Measurements from ENCODE around the gene CRYGN.

CRYGN gene

DNA sequence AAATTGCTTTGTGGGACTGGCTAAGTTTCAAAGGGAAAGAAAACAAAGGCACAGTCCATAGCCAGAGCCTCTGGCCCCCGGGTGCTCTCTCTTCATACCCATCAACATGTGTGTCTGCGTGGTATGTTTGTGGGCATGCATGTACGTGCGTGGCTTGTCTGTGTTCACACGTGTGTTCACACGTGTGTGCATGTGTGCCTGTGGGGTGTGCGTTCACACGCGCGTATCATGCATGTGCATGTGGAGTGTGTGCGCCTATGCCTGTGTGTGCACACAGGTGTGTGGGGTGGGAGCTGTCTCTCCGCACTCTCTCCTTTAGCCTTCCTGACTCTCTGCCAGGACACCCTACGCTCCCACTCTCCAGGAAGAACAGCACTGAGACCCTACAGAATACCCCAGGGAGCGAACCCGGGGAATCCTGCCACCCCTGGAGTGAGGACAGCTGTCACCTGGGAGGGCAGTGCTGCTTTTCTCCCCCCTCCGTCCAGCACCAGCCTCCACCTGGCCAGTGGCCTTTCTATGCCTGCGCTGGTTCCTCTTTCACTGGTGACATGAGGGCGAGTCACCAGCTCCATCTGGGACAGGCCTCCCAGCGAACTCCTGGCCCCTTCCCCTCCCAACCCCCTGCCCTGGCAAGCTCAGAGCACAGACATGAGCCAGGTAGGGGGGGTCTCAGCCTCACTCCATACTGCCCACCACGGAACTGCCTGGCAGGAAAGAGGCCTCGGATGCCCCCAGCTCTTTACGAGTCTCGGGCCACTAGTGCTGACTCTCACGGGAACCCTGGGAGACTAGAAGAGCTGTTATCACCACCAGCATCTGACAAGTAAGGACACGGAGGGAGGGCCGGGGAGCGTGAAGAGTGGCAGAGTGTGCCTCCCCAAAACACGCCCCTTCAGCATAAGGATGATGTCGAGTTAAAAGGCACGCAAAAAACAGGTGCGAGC, 46.6 kb downstream of the CRYGN start:
- H3K9ac ChIP-seq (ENCODE audit: low read depth, low read length): no peak overlapping the region
- no peaks in the 10 kb centered on the region for H3K36me3 ChIP-seq (ENCODE audit: insufficient read depth, low read length)
- peaks cover 7% of the 10 kb centered on the region for H3K4me1 ChIP-seq (ENCODE audit: insufficient read depth, low read length)
- H3K9me3 ChIP-seq (ENCODE audit: control insufficient read depth, insufficient read depth, low read length): no peaks in the 10 kb centered on the region

DNA sequence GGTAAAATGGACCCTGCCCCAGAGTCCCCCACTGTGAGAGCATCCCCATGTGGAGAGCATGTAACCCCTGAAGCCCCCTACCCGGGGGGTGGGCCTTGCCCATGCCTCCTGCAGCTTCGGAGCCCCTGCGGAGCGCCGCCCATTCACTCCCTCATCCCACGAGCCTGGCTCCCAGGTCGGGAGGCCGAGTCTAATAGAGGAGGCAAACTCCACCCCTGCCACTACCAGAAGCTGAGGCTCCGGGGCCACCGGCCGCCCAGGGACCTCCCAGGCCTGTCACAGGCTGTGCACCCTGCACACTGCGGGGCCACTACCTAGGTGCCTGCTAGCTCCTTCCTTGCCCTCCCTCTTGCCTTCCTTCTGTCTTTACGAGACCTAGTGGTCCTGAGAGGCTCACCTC, 47.5 kb downstream of the CRYGN start:
- no peaks in the 10 kb centered on the region for H3K36me3 ChIP-seq (ENCODE audit: insufficient read depth, low read length)
- H3K4me1 ChIP-seq (ENCODE audit: insufficient read depth, low read length): peaks cover 7% of the 10 kb centered on the region
- no peak overlapping the region for H3K9ac ChIP-seq (ENCODE audit: low read depth, low read length)
- no peaks in the 10 kb centered on the region for H3K9me3 ChIP-seq (ENCODE audit: control insufficient read depth, insufficient read depth, low read length)

DNA sequence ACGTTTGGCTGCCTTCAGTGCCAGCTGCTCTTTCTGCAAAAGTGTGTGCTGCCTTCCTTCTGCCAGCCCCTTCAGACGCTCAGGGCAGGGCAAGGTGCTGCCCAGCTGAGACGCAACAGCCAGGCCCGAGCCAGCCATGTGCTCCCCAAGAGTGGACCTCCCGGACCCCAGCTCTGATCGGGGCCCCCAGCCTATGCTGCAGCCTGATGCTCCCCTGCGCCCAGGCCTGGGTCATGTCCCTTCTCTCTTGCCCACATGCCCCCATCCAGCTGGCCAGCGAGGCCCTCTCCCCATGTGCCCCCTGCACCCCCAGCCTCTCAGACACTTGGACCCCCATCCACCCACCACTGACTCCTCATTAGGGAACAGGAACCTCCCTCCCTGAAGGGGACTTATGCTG, 47.9 kb downstream of the CRYGN start:
- Histone ChIP-seq H3K9ac (ENCODE audit: low read depth, low read length) (no peak overlapping the region), H3K36me3 (ENCODE audit: insufficient read depth, low read length) (no peaks in the 10 kb centered on the region), H3K9me3 (ENCODE audit: control insufficient read depth, insufficient read depth, low read length) (no peaks in the 10 kb centered on the region), H3K4me1 (ENCODE audit: insufficient read depth, low read length) (peaks cover 7% of the 10 kb centered on the region)

DNA sequence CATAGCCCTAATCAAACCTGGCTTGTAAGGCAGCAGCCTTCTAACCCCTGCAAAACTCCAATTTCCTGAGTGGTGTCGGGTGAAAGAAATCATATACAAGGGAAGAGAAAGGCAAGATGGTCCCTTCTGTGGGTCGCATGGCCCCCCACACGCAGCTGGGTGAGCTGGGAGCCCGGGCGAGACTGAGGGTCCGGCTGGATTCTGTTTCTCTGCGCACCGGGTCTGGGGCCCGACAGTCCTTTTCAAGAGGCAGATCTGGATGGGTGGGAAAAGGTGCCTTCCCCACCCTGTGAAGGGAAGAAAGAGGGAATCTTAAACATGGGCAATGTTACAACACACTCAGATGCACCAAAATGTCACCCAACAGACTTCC, 48.6 kb downstream of the CRYGN start:
- Histone ChIP-seq H3K9ac (ENCODE audit: low read depth, low read length) (no peak overlapping the region), H3K36me3 (ENCODE audit: insufficient read depth, low read length) (no peaks in the 10 kb centered on the region), H3K9me3 (ENCODE audit: control insufficient read depth, insufficient read depth, low read length) (no peaks in the 10 kb centered on the region), H3K4me1 (ENCODE audit: insufficient read depth, low read length) (peaks cover 7% of the 10 kb centered on the region)

DNA sequence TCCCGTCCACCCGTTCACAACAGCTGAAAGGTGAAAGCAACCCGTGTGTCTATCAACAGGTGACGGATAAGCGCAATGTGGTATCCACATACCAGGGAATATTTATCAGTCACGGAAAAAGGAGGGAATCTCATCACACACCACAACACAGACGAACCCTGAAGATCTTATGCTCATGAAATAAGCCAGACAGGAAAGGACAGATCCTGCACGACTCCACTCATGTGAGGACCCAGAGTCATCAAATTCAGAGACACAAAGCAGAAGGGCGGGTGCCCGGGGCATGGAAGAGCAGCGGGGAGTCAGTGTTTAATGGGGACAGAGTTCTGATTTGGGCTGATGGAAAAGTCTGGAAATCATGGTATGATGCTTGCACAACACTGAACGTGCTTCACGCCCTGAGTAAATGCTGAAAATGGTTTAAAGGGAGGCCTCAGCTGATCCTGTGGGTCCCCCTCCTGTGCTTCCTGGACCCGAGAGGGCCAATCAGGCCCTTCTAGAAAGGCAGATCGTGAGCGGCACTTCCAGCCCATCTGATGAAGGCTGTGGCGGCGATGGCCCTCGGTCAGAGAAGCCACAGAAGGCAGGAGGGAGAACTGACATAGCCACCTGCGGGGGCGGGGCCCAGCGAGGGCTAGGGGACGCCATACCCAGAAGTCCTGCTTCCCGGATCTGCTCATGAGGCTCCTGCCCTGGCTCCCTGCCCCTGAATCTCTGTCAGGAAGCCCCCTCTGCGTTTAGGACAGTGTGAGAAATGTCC, 49.2 kb downstream of the CRYGN start:
- no peak overlapping the region for H3K9ac ChIP-seq (ENCODE audit: low read depth, low read length)

DNA sequence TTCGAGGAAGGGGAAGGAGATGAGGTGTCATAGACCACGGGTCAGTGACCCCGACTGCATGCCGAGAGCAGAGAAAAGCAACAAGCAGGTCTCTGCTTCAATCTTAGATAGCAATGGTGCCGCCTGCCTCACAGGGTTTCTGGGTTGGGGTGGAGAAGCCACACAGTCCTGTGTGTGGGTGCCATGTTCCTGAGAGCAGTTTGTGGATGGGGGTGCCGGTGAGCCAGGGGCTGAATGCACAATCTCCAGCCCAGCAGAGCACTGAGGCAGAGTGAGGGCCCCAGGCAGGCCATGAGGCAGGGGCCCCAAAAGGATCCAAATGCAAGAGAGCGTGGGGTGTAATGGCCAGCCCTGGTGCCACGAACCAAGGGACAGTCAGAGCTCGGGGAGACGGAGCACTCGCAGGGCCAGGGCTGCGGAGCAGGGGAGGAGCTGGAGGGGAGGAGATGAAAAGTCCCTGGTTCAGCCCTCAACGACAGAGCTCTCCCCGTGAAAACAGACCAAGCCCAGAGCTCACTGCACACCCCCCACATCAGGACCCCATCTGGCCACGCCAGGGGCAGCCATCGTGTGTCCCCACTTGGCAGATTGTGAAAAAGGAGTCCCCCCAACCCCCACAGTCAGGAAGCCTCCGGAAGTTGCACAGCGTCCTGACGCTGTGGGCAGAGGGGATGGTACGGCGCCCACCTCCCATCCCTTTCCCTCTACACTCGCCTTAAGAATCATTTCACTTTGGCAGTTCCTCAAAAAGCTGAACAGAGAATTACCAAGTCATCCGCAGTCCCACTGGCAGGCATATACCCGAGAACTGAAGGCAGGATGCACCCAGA, 50.0 kb downstream of the CRYGN start:
- Histone ChIP-seq H3K9ac (ENCODE audit: low read depth, low read length) (no peak overlapping the region), H3K4me1 (ENCODE audit: insufficient read depth, low read length) (peaks cover 7% of the 10 kb centered on the region), H3K9me3 (ENCODE audit: control insufficient read depth, insufficient read depth, low read length) (no peaks in the 10 kb centered on the region), H3K36me3 (ENCODE audit: insufficient read depth, low read length) (no peaks in the 10 kb centered on the region)

More for the DNA sequence above, 49.2 kb downstream of the CRYGN start:
- peaks cover 7% of the 10 kb centered on the region for H3K4me1 ChIP-seq (ENCODE audit: insufficient read depth, low read length)
- no peaks in the 10 kb centered on the region for H3K9me3 ChIP-seq (ENCODE audit: control insufficient read depth, insufficient read depth, low read length)
- no peaks in the 10 kb centered on the region for H3K36me3 ChIP-seq (ENCODE audit: insufficient read depth, low read length)

DNA sequence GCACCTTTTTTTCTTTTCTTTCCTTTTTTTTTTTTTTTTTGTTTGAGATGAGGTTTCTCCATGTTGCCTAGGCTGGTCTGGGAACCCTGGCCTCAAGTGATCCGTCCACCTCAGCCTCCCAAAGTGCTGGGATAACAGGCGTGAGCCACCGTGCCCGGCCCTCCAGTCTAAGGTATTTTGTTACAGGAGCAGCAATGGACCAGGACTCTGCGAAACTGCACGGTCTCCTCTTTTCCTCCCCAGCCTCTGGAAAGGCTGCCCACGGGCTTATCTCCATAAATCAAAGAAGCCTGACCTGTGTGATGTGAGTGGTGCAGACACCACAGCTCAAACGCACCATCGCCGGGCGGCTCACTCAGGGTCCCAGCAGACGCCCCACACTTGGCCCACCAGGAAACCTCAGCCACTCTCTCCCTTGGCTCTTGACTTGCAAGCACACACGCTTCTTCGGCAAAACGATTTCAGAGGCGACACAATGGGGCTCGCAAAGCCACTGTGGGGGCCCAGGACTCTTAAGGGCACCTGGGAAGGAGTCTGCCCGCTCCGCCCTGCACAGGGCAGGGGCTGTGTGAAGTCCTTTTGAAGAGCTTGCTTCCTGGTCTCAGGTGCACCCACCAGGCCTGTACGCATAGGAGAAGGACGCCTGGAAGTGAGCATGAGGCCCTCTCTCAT, 50.7 kb downstream of the CRYGN start:
- Histone ChIP-seq H3K4me1 (ENCODE audit: insufficient read depth, low read length) (peaks cover 7% of the 10 kb centered on the region), H3K36me3 (ENCODE audit: insufficient read depth, low read length) (no peaks in the 10 kb centered on the region), H3K9ac (ENCODE audit: low read depth, low read length) (no peak overlapping the region), H3K9me3 (ENCODE audit: control insufficient read depth, insufficient read depth, low read length) (no peaks in the 10 kb centered on the region)

DNA sequence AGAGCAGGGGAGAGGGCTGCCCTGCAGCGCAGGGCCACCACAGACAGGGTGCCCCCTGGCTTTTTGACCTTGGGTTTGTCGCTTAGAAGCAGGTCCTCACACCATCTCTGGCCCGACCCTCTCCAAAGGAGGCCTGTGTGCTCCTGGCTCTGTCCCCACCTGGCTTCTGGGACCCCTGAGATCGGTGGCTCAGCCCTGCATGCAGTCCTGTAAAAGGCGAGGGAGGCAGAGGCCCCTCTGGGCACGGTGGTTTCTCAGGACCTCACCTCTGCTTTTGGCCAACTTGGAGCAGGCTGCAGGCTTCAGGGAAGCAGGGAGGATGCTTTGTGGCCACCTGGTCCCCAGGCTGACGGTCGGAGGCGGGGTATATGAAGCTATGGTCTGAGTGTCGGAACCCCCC, 51.5 kb downstream of the CRYGN start:
- no peaks in the 10 kb centered on the region for H3K9me3 ChIP-seq (ENCODE audit: control insufficient read depth, insufficient read depth, low read length)
- H3K9ac ChIP-seq (ENCODE audit: low read depth, low read length): no peak overlapping the region
- no peaks in the 10 kb centered on the region for H3K36me3 ChIP-seq (ENCODE audit: insufficient read depth, low read length)
- peaks cover 5% of the 10 kb centered on the region; the same call in 1 of the 2 replicates for H3K4me1 ChIP-seq (ENCODE audit: insufficient read depth, low read length)

DNA sequence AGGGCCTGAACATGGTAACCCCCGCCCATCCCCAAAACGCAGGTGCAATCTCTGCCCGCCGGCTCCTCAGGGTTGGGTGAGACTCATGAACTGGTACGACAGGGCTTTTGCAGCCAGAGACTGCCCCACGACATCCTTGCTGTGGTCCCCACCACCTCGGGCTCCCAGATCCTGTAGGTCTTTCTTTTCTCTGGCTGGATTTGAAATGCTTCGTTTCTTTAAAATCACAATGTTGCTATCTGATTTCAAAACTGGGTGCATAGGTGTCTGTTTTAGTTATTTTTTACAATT, 52.0 kb downstream of the CRYGN start:
- Histone ChIP-seq H3K9me3 (ENCODE audit: control insufficient read depth, insufficient read depth, low read length) (no peaks in the 10 kb centered on the region), H3K36me3 (ENCODE audit: insufficient read depth, low read length) (no peaks in the 10 kb centered on the region), H3K9ac (ENCODE audit: low read depth, low read length) (no peak overlapping the region), H3K4me1 (ENCODE audit: insufficient read depth, low read length) (peaks cover under 1% of the 10 kb centered on the region; the same call in 1 of the 2 replicates)

DNA sequence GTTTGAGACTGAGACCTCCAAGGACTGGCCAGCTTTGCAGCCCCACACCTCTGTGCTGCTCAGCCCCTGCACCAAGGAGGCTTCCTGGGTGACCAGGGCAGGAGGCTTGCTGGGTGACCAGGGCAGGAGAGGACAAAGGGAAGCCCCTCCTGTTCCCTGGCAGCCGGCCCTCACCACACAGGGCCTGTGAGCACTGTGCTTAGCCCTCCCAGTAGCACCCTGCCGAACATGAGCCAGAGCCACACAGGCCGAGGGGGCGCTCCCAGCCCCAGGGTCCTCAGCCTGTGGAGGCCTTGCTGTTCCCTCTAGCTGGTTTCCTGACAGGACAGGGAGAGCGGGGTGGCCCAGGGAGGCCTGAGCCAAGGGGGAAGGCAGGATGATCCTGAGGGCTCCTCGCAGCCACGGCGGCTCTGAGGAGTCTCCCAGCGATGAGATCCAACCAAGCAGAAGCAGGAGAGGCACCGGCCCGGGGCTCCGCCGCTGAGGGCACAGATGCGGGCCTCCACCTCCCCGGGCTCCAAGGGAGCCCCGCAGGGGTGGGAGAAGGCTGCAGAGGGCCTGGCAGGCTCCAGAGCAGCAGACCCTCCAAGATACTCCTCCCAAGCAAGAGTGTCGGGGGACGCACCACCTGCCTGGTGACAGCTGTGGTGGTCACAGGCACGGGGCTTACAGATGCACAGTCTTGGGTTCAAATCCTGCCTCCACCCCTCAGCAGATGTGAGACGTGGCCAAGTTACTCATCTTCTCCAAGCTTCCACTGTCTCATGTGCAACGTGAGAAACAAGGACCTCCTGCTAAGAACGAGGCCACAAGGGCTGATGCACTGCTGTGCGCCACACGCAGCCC, 52.6 kb downstream of the CRYGN start:
- no peak overlapping the region for H3K9ac ChIP-seq (ENCODE audit: low read depth, low read length)
- no peaks in the 10 kb centered on the region for H3K36me3 ChIP-seq (ENCODE audit: insufficient read depth, low read length)
- no peaks in the 10 kb centered on the region for H3K9me3 ChIP-seq (ENCODE audit: control insufficient read depth, insufficient read depth, low read length)
- no peaks in the 10 kb centered on the region for H3K4me1 ChIP-seq (ENCODE audit: insufficient read depth, low read length)

DNA sequence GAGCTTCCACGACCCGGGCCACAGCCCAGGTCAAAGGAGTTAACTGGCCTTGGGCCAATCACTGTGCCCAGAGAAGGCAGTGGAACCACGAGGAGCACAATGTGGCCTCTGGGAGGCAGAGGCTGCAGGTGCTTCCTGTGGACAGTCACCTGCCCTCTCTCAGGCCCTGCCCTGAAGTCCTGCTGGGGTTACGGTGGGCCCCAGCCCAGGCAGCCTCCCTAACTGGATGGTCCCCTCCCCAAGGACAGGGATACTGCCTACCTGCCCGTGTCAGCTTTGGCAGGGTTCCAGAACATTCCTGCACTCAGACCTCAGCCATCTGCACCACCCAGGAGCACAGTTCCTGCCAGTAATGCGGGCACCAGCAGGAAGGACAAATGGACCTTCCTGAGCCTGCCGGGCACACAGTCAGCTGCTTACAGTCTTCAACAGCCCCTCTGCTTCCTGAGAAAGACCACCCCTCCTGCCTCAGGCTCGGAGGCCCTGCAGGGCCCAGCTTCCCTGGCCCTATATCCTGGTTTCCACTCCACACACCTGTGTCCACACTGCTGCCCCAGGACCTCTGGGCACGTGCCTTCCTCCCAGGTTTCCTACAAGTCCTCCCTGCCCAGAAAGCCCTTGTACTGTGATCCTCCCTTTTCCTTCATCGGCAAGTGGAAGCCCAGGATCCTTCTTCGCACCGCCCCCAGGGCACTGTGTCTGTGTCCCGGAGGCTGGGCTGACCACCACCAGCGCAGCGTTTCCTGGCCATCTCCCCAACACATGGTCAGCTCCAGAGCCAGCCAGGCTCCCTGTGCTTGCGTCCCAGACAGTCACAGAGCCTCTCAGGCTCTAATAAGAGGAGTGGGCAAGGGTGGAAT, 53.4 kb downstream of the CRYGN start:
- H3K9ac ChIP-seq (ENCODE audit: low read depth, low read length): no peak overlapping the region
- H3K4me1 ChIP-seq (ENCODE audit: insufficient read depth, low read length): no peaks in the 10 kb centered on the region
- no peaks in the 10 kb centered on the region for H3K36me3 ChIP-seq (ENCODE audit: insufficient read depth, low read length)
- H3K9me3 ChIP-seq (ENCODE audit: control insufficient read depth, insufficient read depth, low read length): no peaks in the 10 kb centered on the region

DNA sequence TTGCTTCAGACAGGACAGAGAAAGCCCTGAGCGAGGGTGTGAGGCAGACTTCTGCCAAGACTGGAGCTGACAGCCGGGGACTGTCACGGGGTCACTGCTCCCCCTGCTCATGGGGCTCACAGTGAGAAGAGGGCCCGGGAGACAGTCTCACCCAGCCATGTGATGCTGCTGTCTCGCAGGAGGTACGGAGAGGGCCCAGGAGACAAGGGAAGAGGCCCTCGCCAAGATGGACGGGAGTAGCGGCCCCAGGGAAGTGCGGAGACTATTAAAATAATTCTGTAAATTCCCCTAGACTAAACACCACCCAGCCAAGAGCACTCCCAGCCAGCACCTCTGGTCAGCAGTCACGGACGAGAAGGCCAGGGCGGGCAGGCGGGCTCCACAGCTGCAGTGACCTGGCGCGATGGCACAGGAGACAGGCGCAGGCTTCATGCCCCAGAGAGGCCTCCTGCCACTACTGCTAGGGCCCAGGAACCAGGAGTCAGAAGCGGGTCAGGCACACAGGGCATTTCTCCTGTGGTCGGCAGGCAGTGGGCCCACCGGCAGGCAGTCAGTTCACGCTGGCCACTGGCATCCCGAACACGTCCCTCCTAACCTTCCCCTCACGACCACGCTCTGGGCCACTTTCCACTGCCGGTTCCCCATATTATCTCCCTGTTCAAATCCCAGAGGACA, 54.2 kb downstream of the CRYGN start:
- Histone ChIP-seq H3K9ac (ENCODE audit: low read depth, low read length) (no peak overlapping the region), H3K9me3 (ENCODE audit: control insufficient read depth, insufficient read depth, low read length) (no peaks in the 10 kb centered on the region), H3K36me3 (ENCODE audit: insufficient read depth, low read length) (no peaks in the 10 kb centered on the region), H3K4me1 (ENCODE audit: insufficient read depth, low read length) (no peaks in the 10 kb centered on the region)

Data from ES-I3 (cell line).